Suprapubic skin (tissue), 3 donors: ENCODE results near the gene IL2RG.

Experiments
- EP300 ChIP-seq: sonication (generic); formaldehyde crosslinking; IDR thresholded peaks from one replicate; pipeline ENCODE4 v1.6.1; 2017; ENCODE audit warnings: antibody characterized with exemption
- TF ChIP-seq, protein P1 (sequence below), 2 donors: fragments of 200-600 bp in 1 of 2; fragments of 450-650 bp in 1 of 2; sonication (generic) in 1 of 2; IDR thresholded peaks; one replicate each; pipeline ENCODE4 v1.5.1; 2016 to 2019; ENCODE audit warnings: antibody characterized with exemption in 2 of 2, mild to moderate bottlenecking in 1 of 2, moderate library complexity in 1 of 2

DNA sequence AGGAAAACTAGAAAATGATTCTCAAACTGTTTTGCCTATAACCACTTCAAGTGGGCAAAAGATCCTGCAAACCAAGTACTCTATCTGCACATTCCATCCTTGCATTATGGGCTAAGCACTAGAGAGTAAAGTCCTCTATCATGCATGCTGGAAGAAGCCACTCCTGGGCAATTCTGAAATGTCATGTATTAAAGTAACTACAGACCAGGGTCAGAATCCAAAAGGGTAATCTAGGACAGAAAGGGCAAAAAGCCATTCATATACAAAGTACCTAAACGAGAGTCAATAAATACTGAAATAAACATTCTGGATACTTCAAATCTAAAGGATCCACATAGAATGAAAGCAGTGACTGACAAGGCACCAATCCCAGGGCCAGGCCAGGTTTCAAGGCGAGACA lies 44.3 kb downstream of the IL2RG start:
- TF ChIP-seq EP300: no peak
- TF ChIP-seq, protein P1, sequence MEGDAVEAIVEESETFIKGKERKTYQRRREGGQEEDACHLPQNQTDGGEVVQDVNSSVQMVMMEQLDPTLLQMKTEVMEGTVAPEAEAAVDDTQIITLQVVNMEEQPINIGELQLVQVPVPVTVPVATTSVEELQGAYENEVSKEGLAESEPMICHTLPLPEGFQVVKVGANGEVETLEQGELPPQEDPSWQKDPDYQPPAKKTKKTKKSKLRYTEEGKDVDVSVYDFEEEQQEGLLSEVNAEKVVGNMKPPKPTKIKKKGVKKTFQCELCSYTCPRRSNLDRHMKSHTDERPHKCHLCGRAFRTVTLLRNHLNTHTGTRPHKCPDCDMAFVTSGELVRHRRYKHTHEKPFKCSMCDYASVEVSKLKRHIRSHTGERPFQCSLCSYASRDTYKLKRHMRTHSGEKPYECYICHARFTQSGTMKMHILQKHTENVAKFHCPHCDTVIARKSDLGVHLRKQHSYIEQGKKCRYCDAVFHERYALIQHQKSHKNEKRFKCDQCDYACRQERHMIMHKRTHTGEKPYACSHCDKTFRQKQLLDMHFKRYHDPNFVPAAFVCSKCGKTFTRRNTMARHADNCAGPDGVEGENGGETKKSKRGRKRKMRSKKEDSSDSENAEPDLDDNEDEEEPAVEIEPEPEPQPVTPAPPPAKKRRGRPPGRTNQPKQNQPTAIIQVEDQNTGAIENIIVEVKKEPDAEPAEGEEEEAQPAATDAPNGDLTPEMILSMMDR (IDR thresholded peaks at IDR 0.05): no peak
